CD4-positive, alpha-beta T cell (primary cell): ENCODE data around the gene TLK2. TPM values are rescaled to one million over a fixed set of nuclear protein-coding genes. Genes with fewer than 3 reads are reported as not detected.

Experiments used
- ATAC-seq: fragments of 200-7000 bp; cut with Tn5 transposase; one replicate; pipeline ENCODE4 v1.10.0; 2022; ENCODE audit warnings: mild to moderate bottlenecking; ENCODE audit not compliant: poor library complexity
- CTCF ChIA-PET: fragments of 350-600 bp; sonication (Branson Sonifier 250); formaldehyde crosslinking; loops from one replicate; lab custom pipeline; 2021; ENCODE audit warnings: antibody characterized with exemption, inconsistent platforms; lab: Charles Lee
- POLR2A ChIA-PET: fragments of 350-600 bp; sonication (Branson Sonifier 250); formaldehyde crosslinking; loops from one replicate; lab custom pipeline; 2021; ENCODE audit warnings: antibody characterized with exemption, inconsistent platforms; lab: Charles Lee
- DNase-seq, 14 experiments: peaks; one replicate each; pipeline ENCODE4 v3.0.0-alpha.2; 2013 to 2020; ENCODE audit warnings: mixed read lengths in 2 of 14
- H3K27ac ChIP-seq, 2 donors: one replicate each; pipeline versions ENCODE4 v1.5.1 to v1.7.0; 2013; ENCODE audit warnings: low read length in 2 of 2, low read depth in 1 of 2, mild to moderate bottlenecking in 1 of 2
- H3K27me3 ChIP-seq, 2 experiments: 1 replicate in 1 of 2; 2 replicates in 1 of 2; pipeline versions ENCODE4 v1.6.1 to v1.7.0; 2013; ENCODE audit warnings: low read length in 2 of 2, control low read depth in 1 of 2, mild to moderate bottlenecking in 1 of 2, moderate library complexity in 1 of 2; ENCODE audit not compliant: insufficient read depth in 2 of 2, control insufficient read depth in 1 of 2
- H3K36me3 ChIP-seq: one replicate; pipeline ENCODE4 v1.6.1; 2013; ENCODE audit warnings: low read length, control low read depth; ENCODE audit not compliant: insufficient read depth
- H3K4me1 ChIP-seq: one replicate; pipeline ENCODE4 v1.6.1; 2013; ENCODE audit warnings: low read length, control low read depth; ENCODE audit not compliant: insufficient read depth
- H3K4me3 ChIP-seq: one replicate; pipeline ENCODE4 v1.5.1; 2013; ENCODE audit warnings: mild to moderate bottlenecking, low read length, moderate library complexity
- H3K9me3 ChIP-seq, 2 experiments: 1 replicate in 1 of 2; 2 replicates in 1 of 2; pipeline versions ENCODE4 v1.6.1 to v1.7.0; 2013; ENCODE audit warnings: low read length in 2 of 2, mild to moderate bottlenecking in 2 of 2, control low read depth in 1 of 2, moderate library complexity in 1 of 2; ENCODE audit not compliant: control insufficient read depth in 1 of 2, insufficient read depth in 1 of 2
- H3K27ac Mint-ChIP-seq: one replicate; pipeline ENCODE4 v1.8.0; 2020; ENCODE audit warnings: mixed read lengths
- H3K27me3 Mint-ChIP-seq: one replicate; pipeline ENCODE4 v1.8.0; 2021; ENCODE audit warnings: mixed read lengths
- H3K36me3 Mint-ChIP-seq: one replicate; pipeline ENCODE4 v1.8.0; 2021; ENCODE audit warnings: low read depth, mixed read lengths
- H3K4me1 Mint-ChIP-seq: one replicate; pipeline ENCODE4 v1.8.0; 2021; ENCODE audit warnings: low read depth, mixed read lengths
- H3K4me3 Mint-ChIP-seq: one replicate; pipeline ENCODE4 v1.8.0; 2020; ENCODE audit warnings: mild to moderate bottlenecking, mixed read lengths
- H3K9me3 Mint-ChIP-seq: one replicate; pipeline ENCODE4 v1.8.0; 2020; ENCODE audit warnings: mixed read lengths
- CTCF ChIP-seq: fragments of 200-600 bp; IDR thresholded peaks from one replicate; pipeline ENCODE4 v1.8.0; 2022; ENCODE audit warnings: antibody characterized with exemption, mild to moderate bottlenecking
- intact Hi-C, 2 experiments: fragments of 100-400 bp; cut with DNase I in 1 of 2; cut with micrococcal nuclease in 1 of 2; formaldehyde crosslinking; loops; one replicate each; pipeline versions ENCODE4 v1.15.1 to v1.9.0; 2023 to 2025; cut with DNase I, micrococcal nuclease
- total RNA-seq, 174 experiments: library from RNA in 2 of 174; stranded (reverse) in 2 of 174; gene quantifications; one replicate each; pipeline ENCODE4 v1.2.3 and lab custom pipeline; 2021 to 2026

The TLK2 gene
- total RNA-seq, 2 experiments from 2014 or later = 85.3 to 86.5 TPM

- Mint-ChIP-seq H3K36me3 (peaks cover 46% of the 10 kb centered on the region), H3K4me3 (no peak overlapping the region), H3K4me1 (no peaks in the 10 kb centered on the region), H3K27ac (no peak overlapping the region), H3K27me3 (no peaks in the 10 kb centered on the region), H3K9me3 (no peaks in the 10 kb centered on the region)
- no peaks in the 10 kb centered on the region for H3K27me3 ChIP-seq
- TF ChIP-seq CTCF = no peak
- peaks cover 15% of the 10 kb centered on the region for H3K36me3 ChIP-seq
- H3K9me3 ChIP-seq = peaks cover 0 to 4% of the 10 kb centered on the region in 2 experiments
- no peak overlapping the region for H3K27ac ChIP-seq
- DNase-seq (no peak), ATAC-seq (no peak)
- intact Hi-C loops = no loop called here
- ChIA-PET CTCF (interaction anchor here (0.5 kb wide), 1 partner anchor 412 kb away, joined by 3 read pairs; no protein-coding TSS in a partner anchor), POLR2A (no interaction called here)
- H3K4me1 ChIP-seq = no peaks in the 10 kb centered on the region
- no peak overlapping the region for H3K4me3 ChIP-seq
These were observed 140.2 kb downstream of the TLK2 start for GRCh38 chr17:62618647-62619416.

DNA sequence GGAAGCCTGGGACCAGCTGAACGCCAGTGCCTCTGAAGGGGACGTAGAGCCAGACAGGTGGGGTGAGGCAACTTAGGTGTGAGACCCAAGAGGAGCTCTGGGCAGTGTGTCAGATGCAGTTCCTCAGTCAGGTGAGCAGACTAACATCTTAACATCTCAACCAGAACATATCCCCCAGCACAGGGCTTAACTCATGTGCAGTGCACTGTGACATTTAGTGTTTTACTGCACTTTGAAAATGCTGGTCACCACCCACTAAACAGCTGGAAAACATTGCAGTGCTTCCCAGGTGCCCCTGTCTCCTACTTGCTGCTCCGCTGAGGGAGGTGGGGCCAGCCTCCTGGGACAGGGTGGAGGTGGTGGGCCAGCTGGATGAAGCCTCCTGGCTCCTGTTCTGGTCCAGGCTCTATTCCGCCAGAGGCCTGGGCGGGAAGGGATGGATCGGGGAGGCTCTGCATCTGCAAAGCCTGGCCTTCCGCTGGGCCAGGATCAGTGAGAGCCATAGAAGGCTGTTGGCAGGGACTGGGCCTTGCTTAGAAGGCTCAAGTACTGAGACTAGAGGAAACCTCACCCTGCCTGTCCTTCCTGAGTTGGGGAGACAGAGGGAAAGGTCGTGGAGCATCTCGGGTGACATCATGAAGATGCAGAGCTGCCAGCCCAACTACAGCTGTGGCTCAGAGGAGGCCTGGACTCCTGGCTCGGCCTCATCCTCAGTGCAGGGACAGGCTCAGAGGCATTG lies 141.0 kb downstream of the TLK2 start:
- H3K27ac ChIP-seq = no peak overlapping the region
- Mint-ChIP-seq H3K9me3 (no peaks in the 10 kb centered on the region), H3K4me3 (no peak overlapping the region), H3K27me3 (no peaks in the 10 kb centered on the region), H3K27ac (no peak overlapping the region), H3K4me1 (no peaks in the 10 kb centered on the region), H3K36me3 (peaks cover 39% of the 10 kb centered on the region)
- ChIA-PET POLR2A (no interaction called here), CTCF (interaction anchor here (0.5 kb wide), 1 partner anchor 412 kb away, joined by 3 read pairs; no protein-coding TSS in a partner anchor)
- no peaks in the 10 kb centered on the region for H3K27me3 ChIP-seq
- peaks cover 0 to 4% of the 10 kb centered on the region in 2 experiments for H3K9me3 ChIP-seq
- H3K36me3 ChIP-seq = peaks cover 8% of the 10 kb centered on the region
- intact Hi-C loops = no loop called here
- no peak for TF ChIP-seq CTCF
- DNase-seq (no peak), ATAC-seq (no peak)
- H3K4me1 ChIP-seq = no peaks in the 10 kb centered on the region
- H3K4me3 ChIP-seq = no peak overlapping the region

GRCh38 chr17:62621223-62621622 lies 142.6 kb downstream of the TLK2 start:
- Histone ChIP-seq H3K9me3 (peaks cover 0 to 4% of the 10 kb centered on the region in 2 experiments), H3K27me3 (no peaks in the 10 kb centered on the region), H3K4me1 (no peaks in the 10 kb centered on the region), H3K27ac (no peak overlapping the region), H3K36me3 (no peaks in the 10 kb centered on the region), H3K4me3 (no peak overlapping the region)
- ChIA-PET POLR2A (no interaction called here), CTCF (no interaction called here)
- no peak for ATAC-seq
- Mint-ChIP-seq H3K27ac (no peak overlapping the region), H3K27me3 (no peaks in the 10 kb centered on the region), H3K4me1 (peaks cover 4% of the 10 kb centered on the region), H3K9me3 (no peaks in the 10 kb centered on the region), H3K4me3 (no peak overlapping the region), H3K36me3 (peaks cover 22% of the 10 kb centered on the region)
- no peak for DNase-seq
- intact Hi-C loops = no loop called here
- no peak for TF ChIP-seq CTCF
